PC-3 (cell line): Measurements from ENCODE around the gene UBASH3A. TPM values are rescaled to one million over a fixed set of nuclear protein-coding genes. Genes with fewer than 3 reads are reported as not detected.
A peak's percentile ranks its signal among the peaks of the same experiment; 100 is the strongest.

Source experiments
- ATAC-seq: fragments of 200-7000 bp; cut with Tn5 transposase; 2 replicates; pipeline ENCODE4 v1.9.1; 2020; ENCODE audit warnings: mild to moderate bottlenecking, moderate library complexity
- BruUV-seq: library from RNA; stranded (reverse); fragments of 400-500 nt; replicated peaks from 2 replicates; lab custom pipeline; 2021; lab: Mats Ljungman, UMichigan
- CTCF ChIA-PET: fragments of 300-600 bp; sonication (Branson Sonifier 250); formaldehyde crosslinking; loops from one replicate; lab custom pipeline; 2022; ENCODE audit warnings: antibody characterized with exemption; lab: Charles Lee
- POLR2A ChIA-PET: fragments of 300-600 bp; sonication (Branson Sonifier 250); formaldehyde crosslinking; loops from one replicate; lab custom pipeline; 2022; ENCODE audit warnings: antibody characterized with exemption; ENCODE audit not compliant: unreplicated experiment; lab: Charles Lee
- DNase-seq: peaks from one replicate; pipeline ENCODE4 v3.0.0-alpha.2; 2015
- H2AFZ ChIP-seq: fragments of 300-600 bp; sonication (generic); 2 replicates; pipeline ENCODE4 v1.6.0; 2016; ENCODE audit warnings: antibody characterized with exemption, low read length
- H3F3A ChIP-seq: fragments of 300-600 bp; sonication (generic); one replicate; pipeline ENCODE4 v1.6.0; 2017; ENCODE audit warnings: antibody characterized with exemption, low read length, control low read depth, mild to moderate bottlenecking; ENCODE audit not compliant: unreplicated experiment
- H3K27ac ChIP-seq: fragments of 300-600 bp; sonication (generic); 2 replicates; pipeline ENCODE4 v1.5.1; 2016; ENCODE audit warnings: mild to moderate bottlenecking, low read length
- H3K27me3 ChIP-seq: fragments of 300-600 bp; sonication (generic); 2 replicates; pipeline ENCODE4 v1.6.1; 2016; ENCODE audit warnings: low read length, mixed read lengths
- H3K36me3 ChIP-seq: fragments of 300-600 bp; sonication (generic); 2 replicates; pipeline ENCODE4 v1.6.1; 2016; ENCODE audit warnings: low read depth, mixed run types, low read length, mixed read lengths
- H3K4me1 ChIP-seq: fragments of 300-600 bp; sonication (generic); 2 replicates; pipeline ENCODE4 v1.5.1; 2016; ENCODE audit warnings: low read length; ENCODE audit not compliant: insufficient read depth
- H3K4me2 ChIP-seq: fragments of 300-600 bp; sonication (generic); 2 replicates; pipeline ENCODE4 v1.6.0; 2016; ENCODE audit warnings: low read length
- H3K4me3 ChIP-seq: fragments of 300-600 bp; sonication (generic); 2 replicates; pipeline ENCODE4 v1.5.1; 2016; ENCODE audit warnings: mild to moderate bottlenecking, low read length, mixed read lengths
- H3K79me2 ChIP-seq: fragments of 300-600 bp; sonication (generic); 2 replicates; pipeline ENCODE4 v1.6.1; 2017; ENCODE audit warnings: low read length, mixed read lengths
- H3K9ac ChIP-seq: fragments of 300-600 bp; sonication (generic); 2 replicates; pipeline ENCODE4 v1.6.0; 2016; ENCODE audit warnings: mild to moderate bottlenecking, low read length
- H3K9me2 ChIP-seq: fragments of 300-600 bp; sonication (generic); replicated peaks from 2 replicates; pipeline ENCODE4 v1.6.1; 2016; ENCODE audit warnings: mixed run types, low read length, mixed read lengths
- H3K9me3 ChIP-seq: fragments of 300-600 bp; sonication (generic); 2 replicates; pipeline ENCODE4 v1.6.1; 2016; ENCODE audit warnings: low read length, mixed read lengths
- H4K20me1 ChIP-seq: fragments of 300-600 bp; sonication (generic); 2 replicates; pipeline ENCODE4 v1.6.1; 2016; ENCODE audit warnings: low read length, mixed read lengths
- CTCF ChIP-seq: fragments of 300-600 bp; sonication (generic); conservative IDR thresholded peaks from 2 replicates; pipeline ENCODE4 v1.5.1; 2017; ENCODE audit warnings: antibody characterized with exemption, low read depth, mild to moderate bottlenecking, low read length
- EZH2 ChIP-seq: fragments of 300-600 bp; sonication (generic); IDR thresholded peaks from one replicate; pipeline ENCODE4 v1.6.1; 2017; ENCODE audit warnings: antibody characterized with exemption, mild to moderate bottlenecking, low read length; ENCODE audit not compliant: unreplicated experiment
- EZH2phosphoT487 ChIP-seq: fragments of 300-600 bp; sonication (generic); IDR thresholded peaks from 2 replicates; pipeline ENCODE4 v1.6.1; 2018; ENCODE audit warnings: mild to moderate bottlenecking, antibody characterized with exemption, low read length, borderline replicate concordance
- intact Hi-C: fragments of 100-400 bp; cut with micrococcal nuclease; formaldehyde crosslinking; loops from 2 replicates; pipeline ENCODE4 v1.9.0; 2023
- total RNA-seq: library from RNA; depleted of rRNA; stranded (reverse); fragments of >200 nt; gene quantifications from 2 replicates; pipeline ENCODE4 v1.2.3, GENCODE V29; 2014

The UBASH3A gene
- total RNA-seq, 1 experiment from 2014 or later = 1.0 TPM

GRCh38 chr21:42367367-42368165 is 36.1 kb upstream of the UBASH3A start:
- ATAC-seq (peak; percentile 9), DNase-seq (peak; percentile 31)
- Histone ChIP-seq H3K4me3 (no peak overlapping the region), H3K27ac (peak overlapping the region; percentile 97), H2AFZ (no peak overlapping the region), H3K9me2 (no peaks in the 10 kb centered on the region), H3F3A (no peaks in the 10 kb centered on the region), H4K20me1 (no peaks in the 10 kb centered on the region), H3K9me3 (no peaks in the 10 kb centered on the region), H3K4me1 (peaks cover 51% of the 10 kb centered on the region), H3K79me2 (no peaks in the 10 kb centered on the region), H3K4me2 (peak overlapping the region; percentile 22), H3K27me3 (no peaks in the 10 kb centered on the region), H3K36me3 (no peaks in the 10 kb centered on the region), H3K9ac (peak overlapping the region; percentile 85)
- intact Hi-C loops = loop anchor here (2.0 to 5.0 kb wide), 2 partner anchors 13 to 60 kb away; no protein-coding TSS in a partner anchor
- CTCF ChIA-PET = interaction anchor here (0.6 to 1.6 kb wide), 9 partner anchors 14 to 332 kb away, joined by 3 to 18 read pairs (median 5); no protein-coding TSS in a partner anchor
- TF ChIP-seq EZH2 (no peak), CTCF (peak; percentile 30; the same call in 1 of the 2 replicates)
- TSS peak; percentile 14 for BruUV-seq
- POLR2A ChIA-PET = interaction anchor here (0.6 to 1.3 kb wide), 5 partner anchors 10 to 36 kb away, joined by 3 to 7 read pairs (median 4); partner anchors contain the start of genes TFF2 and UBASH3A

GRCh38 chr21:42369821-42370220 is 33.9 kb upstream of the UBASH3A start:
- Histone ChIP-seq H3K79me2 (no peaks in the 10 kb centered on the region), H3K4me1 (peaks cover 28% of the 10 kb centered on the region), H3K36me3 (no peaks in the 10 kb centered on the region), H3K27ac (no peak overlapping the region), H2AFZ (no peak overlapping the region), H3K9ac (no peak overlapping the region), H3K4me3 (no peak overlapping the region), H4K20me1 (no peaks in the 10 kb centered on the region), H3K4me2 (no peak overlapping the region), H3K27me3 (no peaks in the 10 kb centered on the region), H3K9me3 (no peaks in the 10 kb centered on the region), H3F3A (no peaks in the 10 kb centered on the region), H3K9me2 (no peaks in the 10 kb centered on the region)
- no TSS peak for BruUV-seq
- DNase-seq (no peak), ATAC-seq (no peak)
- no peak for TF ChIP-seq EZH2
- TF ChIP-seq EZH2phosphoT487 = no peak
- no peak for TF ChIP-seq CTCF
- intact Hi-C loops = loop anchor here (5.0 kb wide), 1 partner anchor 63 kb away; no protein-coding TSS in a partner anchor
- POLR2A ChIA-PET = no interaction called here
- CTCF ChIA-PET = no interaction called here
